ENCODE measurements around the gene AGBL1.

AGBL1 gene

GRCh38 chr15:86375733-86376280, 296.1 kb downstream of the AGBL1 start:
- TF ChIP-seq CTCF (IDR thresholded peaks at IDR 0.05; ENCODE audit: low read length, missing control alignments), result no peak
- no peak overlapping the region for H3K4me3 ChIP-seq (replicated peaks; ENCODE audit: low read depth, low read length)
- DNase-seq (ENCODE audit: low read depth), result no peak

DNA sequence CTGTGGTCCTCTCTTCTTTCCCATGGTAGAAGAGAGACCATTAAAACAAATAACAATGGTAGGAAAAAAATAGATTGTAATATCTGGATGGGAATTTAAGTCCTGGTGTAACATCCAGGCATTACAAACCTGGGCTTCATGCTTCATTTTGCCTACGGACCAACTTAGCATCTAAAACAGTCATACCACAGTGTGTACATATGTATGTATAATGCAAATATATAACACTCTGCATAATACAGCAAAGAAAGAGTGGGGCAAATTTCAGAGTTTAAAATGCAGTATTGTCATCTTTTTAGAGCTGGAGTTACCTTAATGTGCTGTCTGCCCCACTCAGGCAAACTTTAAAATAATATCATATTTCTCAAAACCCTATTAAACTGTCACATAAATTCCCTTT, 298.2 kb downstream of the AGBL1 start:
- no peak overlapping the region for H3K4me3 ChIP-seq (replicated peaks; ENCODE audit: low read depth, low read length)
- TF ChIP-seq CTCF (IDR thresholded peaks at IDR 0.05; ENCODE audit: low read length, missing control alignments), result no peak
- no peak for DNase-seq (ENCODE audit: low read depth)

DNA sequence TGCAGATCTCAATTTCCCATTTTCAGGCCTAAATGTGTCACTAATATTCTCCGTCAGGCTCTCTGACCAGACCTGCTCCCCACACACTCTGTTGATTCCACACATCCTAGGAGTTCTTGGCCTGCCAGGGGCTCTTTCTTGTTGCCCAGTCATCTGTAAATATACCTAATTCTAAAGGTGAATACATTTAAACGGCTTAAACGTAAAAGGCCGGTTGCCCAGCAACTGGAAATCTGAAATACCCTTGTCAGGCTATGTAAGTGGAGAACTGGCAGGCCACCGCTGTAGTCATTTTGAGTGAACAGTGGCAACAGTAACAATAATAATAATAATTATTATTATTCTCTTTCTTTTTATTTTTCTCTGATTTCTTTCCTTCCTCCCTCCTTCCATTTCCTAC, 302.7 kb downstream of the AGBL1 start:
- TF ChIP-seq CTCF (IDR thresholded peaks at IDR 0.05; ENCODE audit: low read length, missing control alignments), result no peak
- no peak overlapping the region for H3K4me3 ChIP-seq (replicated peaks; ENCODE audit: low read depth, low read length)
- no peak for DNase-seq (ENCODE audit: low read depth)

GRCh38 chr15:86383611-86384010, 303.9 kb downstream of the AGBL1 start:
- no peak for TF ChIP-seq CTCF (IDR thresholded peaks at IDR 0.05; ENCODE audit: low read length, missing control alignments)
- no peak overlapping the region for H3K4me3 ChIP-seq (replicated peaks; ENCODE audit: low read depth, low read length)
- DNase-seq (ENCODE audit: low read depth), result no peak

DNA sequence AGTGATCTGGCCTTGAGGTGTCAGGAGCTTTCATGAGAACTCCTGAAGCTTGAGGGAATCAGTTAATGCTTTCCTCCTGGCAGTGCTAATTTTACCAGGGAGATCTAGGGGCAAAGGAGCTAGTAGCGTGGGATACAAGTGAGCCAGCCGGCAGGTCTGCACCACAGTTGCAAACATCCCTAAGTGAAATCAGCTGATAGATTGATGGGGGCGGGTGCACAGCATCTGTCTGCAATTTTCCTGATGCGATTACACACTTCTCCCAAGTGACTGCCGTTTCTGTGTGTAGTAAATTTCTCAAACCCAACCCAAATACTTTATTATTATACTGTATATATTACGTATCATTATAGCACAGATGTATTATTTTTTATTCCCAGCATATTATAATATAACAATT, 304.5 kb downstream of the AGBL1 start:
- TF ChIP-seq CTCF (IDR thresholded peaks at IDR 0.05; ENCODE audit: low read length, missing control alignments), result no peak
- no peak for DNase-seq (ENCODE audit: low read depth)
- no peak overlapping the region for H3K4me3 ChIP-seq (replicated peaks; ENCODE audit: low read depth, low read length)

- TF ChIP-seq CTCF (IDR thresholded peaks at IDR 0.05; ENCODE audit: low read length, missing control alignments), result no peak
- DNase-seq (ENCODE audit: low read depth), result no peak
- no peak overlapping the region for H3K4me3 ChIP-seq (replicated peaks; ENCODE audit: low read depth, low read length)
These were observed 312.6 kb downstream of the AGBL1 start for GRCh38 chr15:86392296-86392695.

DNA sequence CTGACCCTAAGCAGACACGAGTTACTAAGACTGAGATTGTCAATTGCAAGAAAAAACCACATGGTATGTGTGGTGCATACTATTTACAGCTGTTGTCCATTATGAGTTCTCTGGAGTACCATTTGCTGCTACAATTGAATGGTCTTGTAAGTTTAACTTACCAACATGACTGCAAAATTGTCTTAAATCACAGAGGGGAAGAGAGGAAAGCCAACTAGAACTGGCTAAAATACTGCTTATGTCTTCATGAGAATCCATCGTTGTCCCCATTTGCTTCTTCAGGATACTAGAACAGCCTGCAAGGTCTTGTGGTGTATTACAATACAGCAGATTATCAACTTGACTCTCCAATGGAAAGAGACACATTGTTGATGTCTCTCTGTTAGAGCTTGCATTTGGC, 313.2 kb downstream of the AGBL1 start:
- no peak for DNase-seq (ENCODE audit: low read depth)
- H3K4me3 ChIP-seq (replicated peaks; ENCODE audit: low read depth, low read length), result no peak overlapping the region
- no peak for TF ChIP-seq CTCF (IDR thresholded peaks at IDR 0.05; ENCODE audit: low read length, missing control alignments)

All from fibroblast of pulmonary artery (primary cell).